SH-SY5Y (cell line): ENCODE results near the gene IL24.

ENCODE experiments used
- GATA2 ChIP-seq: IDR thresholded peaks from 2 replicates; pipeline ENCODE4 v1.6.1; 2011; ENCODE audit warnings: mild to moderate bottlenecking, low read depth, low read length
- GATA3 ChIP-seq: IDR thresholded peaks from 2 replicates; pipeline ENCODE4 v1.6.1; 2011; ENCODE audit warnings: low read depth, mild to moderate bottlenecking, low read length, moderate library complexity

GRCh38 chr1:206949641-206950040, 52.4 kb downstream of the IL24 start:
- TF ChIP-seq GATA3 (no peak), GATA2 (no peak)
